ENCODE data around the gene HIBADH. TPM values are rescaled to one million over a fixed set of nuclear protein-coding genes. Genes with fewer than 3 reads are reported as not detected.

Gene HIBADH
- total and polyA plus RNA-seq, 9 of the 15 experiments (the other 6 are each of a cell fraction or from before 2014, with no cell fraction given): 10.7 to 67.8 (median 36.9) TPM

DNA sequence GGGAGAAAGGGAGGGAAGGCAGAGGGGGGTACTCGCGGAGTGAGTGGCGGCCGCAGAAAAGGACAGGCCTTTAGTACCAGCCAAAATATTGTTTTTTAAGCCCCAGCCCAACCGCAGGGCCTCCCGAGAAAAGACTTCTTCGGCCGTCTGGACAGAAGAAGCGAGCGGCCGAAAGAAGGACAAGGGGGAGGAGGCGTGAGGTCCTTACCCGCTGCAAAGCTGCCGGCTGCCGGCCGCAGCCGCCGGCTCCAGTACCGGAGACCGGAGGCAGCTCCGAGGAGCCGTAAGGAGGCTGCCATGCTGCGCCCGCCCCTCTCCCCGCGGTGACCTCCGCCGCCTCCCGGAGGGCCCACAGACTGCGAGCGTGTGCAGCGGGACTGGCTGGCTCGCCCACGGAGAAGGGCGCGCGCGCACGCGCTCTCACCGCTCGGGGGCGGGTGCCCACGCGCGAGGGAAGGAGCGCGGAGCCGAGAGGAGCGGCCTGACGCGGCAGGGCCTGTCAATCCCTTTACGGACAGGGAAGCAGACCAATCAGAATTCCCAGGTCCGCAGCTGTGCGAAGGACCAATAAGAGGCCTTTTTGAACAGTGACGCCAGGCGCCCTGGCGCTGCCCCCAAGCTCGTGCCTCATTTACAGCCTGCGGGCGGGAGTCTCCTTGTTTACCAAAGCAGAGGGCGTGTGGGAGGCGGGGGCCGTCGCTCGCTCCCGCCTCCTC is at the start of gene HIBADH (continued):
- TF ChIP-seq GMEB1 (CRISPR knock-in tag; IDR thresholded peaks at IDR 0.05) (peak; percentile 47; the same call in 1 of the 2 replicates), SP2 (IDR thresholded peaks at IDR 0.05; ENCODE audit: extremely low read depth, low read depth, low read length, poor library complexity, severe bottlenecking) (peak; percentile 81), FOXJ3 (CRISPR knock-in tag; IDR thresholded peaks at IDR 0.05) (peak; percentile 56; the same call in 1 of the 2 replicates), FUS (optimal IDR thresholded peaks at IDR 0.05; ENCODE audit: low read depth, low read length) (peak; percentile 89), STAT5A (IDR thresholded peaks at IDR 0.05; ENCODE audit: borderline replicate concordance, low read length) (no peak; the same call in 1 of the 2 replicates), GABPB1 (CRISPR knock-in tag; IDR thresholded peaks at IDR 0.05) (peak; percentile 74; the same call in 1 of the 2 replicates), RBBP5 (IDR thresholded peaks at IDR 0.05; ENCODE audit: borderline replicate concordance, insufficient read depth, low read length, poor library complexity, severe bottlenecking) (peak; percentile 92), CHD2 (IDR thresholded peaks at IDR 0.05; ENCODE audit: low read depth, low read length) (peak; percentile 86), NR2C1 (IDR thresholded peaks at IDR 0.05) (no peak), NR2C1 (tag; IDR thresholded peaks at IDR 0.05) (no peak), SREBF1 (IDR thresholded peaks at IDR 0.05; ENCODE audit: borderline replicate concordance, low read depth, low read length) (0 out of 2 replicates have a peak, but pooled peaks have one; percentile 38), NRF1 (conservative IDR thresholded peaks at IDR 0.05 in 1 of 2, IDR thresholded peaks at IDR 0.05 in 1 of 2) (peak; percentile 92 to 94), PML (IDR thresholded peaks at IDR 0.05; ENCODE audit: low read length) (peak; percentile 63), KDM5B (IDR thresholded peaks at IDR 0.05; ENCODE audit: insufficient replicate concordance, low read depth, low read length) (peak; percentile 89), NEUROD1 (IDR thresholded peaks at IDR 0.05; ENCODE audit: borderline replicate concordance, low read depth, low read length, partially characterized antibody) (peak; percentile 82), ZNF146 (CRISPR knock-in tag; IDR thresholded peaks at IDR 0.05; ENCODE audit: unreplicated experiment) (no peak)
- TF ChIP-seq, protein P1, sequence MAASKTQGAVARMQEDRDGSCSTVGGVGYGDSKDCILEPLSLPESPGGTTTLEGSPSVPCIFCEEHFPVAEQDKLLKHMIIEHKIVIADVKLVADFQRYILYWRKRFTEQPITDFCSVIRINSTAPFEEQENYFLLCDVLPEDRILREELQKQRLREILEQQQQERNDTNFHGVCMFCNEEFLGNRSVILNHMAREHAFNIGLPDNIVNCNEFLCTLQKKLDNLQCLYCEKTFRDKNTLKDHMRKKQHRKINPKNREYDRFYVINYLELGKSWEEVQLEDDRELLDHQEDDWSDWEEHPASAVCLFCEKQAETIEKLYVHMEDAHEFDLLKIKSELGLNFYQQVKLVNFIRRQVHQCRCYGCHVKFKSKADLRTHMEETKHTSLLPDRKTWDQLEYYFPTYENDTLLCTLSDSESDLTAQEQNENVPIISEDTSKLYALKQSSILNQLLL (CRISPR knock-in tag; IDR thresholded peaks at IDR 0.05; ENCODE audit: borderline replicate concordance): no peak
- TF ChIP-seq, protein P2, sequence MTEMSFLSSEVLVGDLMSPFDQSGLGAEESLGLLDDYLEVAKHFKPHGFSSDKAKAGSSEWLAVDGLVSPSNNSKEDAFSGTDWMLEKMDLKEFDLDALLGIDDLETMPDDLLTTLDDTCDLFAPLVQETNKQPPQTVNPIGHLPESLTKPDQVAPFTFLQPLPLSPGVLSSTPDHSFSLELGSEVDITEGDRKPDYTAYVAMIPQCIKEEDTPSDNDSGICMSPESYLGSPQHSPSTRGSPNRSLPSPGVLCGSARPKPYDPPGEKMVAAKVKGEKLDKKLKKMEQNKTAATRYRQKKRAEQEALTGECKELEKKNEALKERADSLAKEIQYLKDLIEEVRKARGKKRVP (CRISPR knock-in tag; IDR thresholded peaks at IDR 0.05): 0 out of 2 replicates have a peak, but pooled peaks have one; percentile 6
- TF ChIP-seq, protein P3, sequence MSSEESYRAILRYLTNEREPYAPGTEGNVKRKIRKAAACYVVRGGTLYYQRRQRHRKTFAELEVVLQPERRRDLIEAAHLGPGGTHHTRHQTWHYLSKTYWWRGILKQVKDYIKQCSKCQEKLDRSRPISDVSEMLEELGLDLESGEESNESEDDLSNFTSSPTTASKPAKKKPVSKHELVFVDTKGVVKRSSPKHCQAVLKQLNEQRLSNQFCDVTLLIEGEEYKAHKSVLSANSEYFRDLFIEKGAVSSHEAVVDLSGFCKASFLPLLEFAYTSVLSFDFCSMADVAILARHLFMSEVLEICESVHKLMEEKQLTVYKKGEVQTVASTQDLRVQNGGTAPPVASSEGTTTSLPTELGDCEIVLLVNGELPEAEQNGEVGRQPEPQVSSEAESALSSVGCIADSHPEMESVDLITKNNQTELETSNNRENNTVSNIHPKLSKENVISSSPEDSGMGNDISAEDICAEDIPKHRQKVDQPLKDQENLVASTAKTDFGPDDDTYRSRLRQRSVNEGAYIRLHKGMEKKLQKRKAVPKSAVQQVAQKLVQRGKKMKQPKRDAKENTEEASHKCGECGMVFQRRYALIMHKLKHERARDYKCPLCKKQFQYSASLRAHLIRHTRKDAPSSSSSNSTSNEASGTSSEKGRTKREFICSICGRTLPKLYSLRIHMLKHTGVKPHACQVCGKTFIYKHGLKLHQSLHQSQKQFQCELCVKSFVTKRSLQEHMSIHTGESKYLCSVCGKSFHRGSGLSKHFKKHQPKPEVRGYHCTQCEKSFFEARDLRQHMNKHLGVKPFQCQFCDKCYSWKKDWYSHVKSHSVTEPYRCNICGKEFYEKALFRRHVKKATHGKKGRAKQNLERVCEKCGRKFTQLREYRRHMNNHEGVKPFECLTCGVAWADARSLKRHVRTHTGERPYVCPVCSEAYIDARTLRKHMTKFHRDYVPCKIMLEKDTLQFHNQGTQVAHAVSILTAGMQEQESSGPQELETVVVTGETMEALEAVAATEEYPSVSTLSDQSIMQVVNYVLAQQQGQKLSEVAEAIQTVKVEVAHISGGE (CRISPR knock-in tag; IDR thresholded peaks at IDR 0.05): 0 out of 6 replicates have a peak, but pooled peaks of 1 of the 3 experiments have one; percentile 7
